ENCODE data around the gene CCDC68. TPM values are rescaled to one million over a fixed set of nuclear protein-coding genes. Genes with fewer than 3 reads are reported as not detected.
"Not testable (repeated sequence)": the region's sequence is repeated elsewhere in the genome, so short reads cannot be mapped to it uniquely, and the experiment has no call there.

The CCDC68 gene
- total RNA-seq, 6 experiments from 2014 or later = 0.05 to 0.40 (median 0.14) TPM

GRCh38 chr18:54857499-54857898, 101.8 kb downstream of the CCDC68 start:
- no peak overlapping the region for H3K4me3 Mint-ChIP-seq
- no peak for DNase-seq
- no peak for TF ChIP-seq CTCF (IDR thresholded peaks at IDR 0.05)
- H3K27me3 Mint-ChIP-seq (ENCODE audit: insufficient read depth) = no peaks in the 10 kb centered on the region; the same call in 1 of the 2 replicates
- H3K36me3 Mint-ChIP-seq (ENCODE audit: low read depth) = no peaks in the 10 kb centered on the region
- no peaks in the 10 kb centered on the region for H3K4me1 Mint-ChIP-seq (ENCODE audit: low read depth)
- H3K9me3 Mint-ChIP-seq = no peaks in the 10 kb centered on the region
- no peak overlapping the region for H3K27ac Mint-ChIP-seq

GRCh38 chr18:54856105-54856646, 103.1 kb downstream of the CCDC68 start:
- Mint-ChIP-seq H3K9me3 (no peaks in the 10 kb centered on the region), H3K4me3 (no peak overlapping the region), H3K27ac (no peak overlapping the region), H3K27me3 (ENCODE audit: insufficient read depth) (no peaks in the 10 kb centered on the region; the same call in none of the 2 replicates), H3K4me1 (ENCODE audit: low read depth) (no peaks in the 10 kb centered on the region), H3K36me3 (ENCODE audit: low read depth) (no peaks in the 10 kb centered on the region)
- TF ChIP-seq CTCF (IDR thresholded peaks at IDR 0.05) = no peak
- no peak for DNase-seq

- not testable (repeated sequence) for H3K27ac Mint-ChIP-seq; H3K36me3 Mint-ChIP-seq (ENCODE audit: low read depth); H3K4me1 Mint-ChIP-seq (ENCODE audit: low read depth); H3K4me3 Mint-ChIP-seq; DNase-seq; H3K9me3 Mint-ChIP-seq; H3K27me3 Mint-ChIP-seq (ENCODE audit: insufficient read depth)
Observed at GRCh38 chr18:54855050-54855449, 104.2 kb downstream of the CCDC68 start.

- H3K27ac Mint-ChIP-seq = no peak overlapping the region
- DNase-seq = no peak
- H3K36me3 Mint-ChIP-seq (ENCODE audit: low read depth) = no peaks in the 10 kb centered on the region
- no peak for TF ChIP-seq CTCF (IDR thresholded peaks at IDR 0.05)
- H3K4me1 Mint-ChIP-seq (ENCODE audit: low read depth) = no peaks in the 10 kb centered on the region
- no peaks in the 10 kb centered on the region for H3K9me3 Mint-ChIP-seq
- no peaks in the 10 kb centered on the region; the same call in none of the 2 replicates for H3K27me3 Mint-ChIP-seq (ENCODE audit: insufficient read depth)
- H3K4me3 Mint-ChIP-seq = no peak overlapping the region
Observed at GRCh38 chr18:54852780-54853675, 106.2 kb downstream of the CCDC68 start.

Other genes with a start within 250 kb of the CCDC68 start
- gene RAB27B, start 131.0 kb downstream of the CCDC68 start, total RNA-seq (2021; fragmentation: NEBNext Ultra II Directional; extraction: Animal tissue kit (Norgen Biotek cat#: 25700)) = 1 to 10 TPM in 2 of 6 experiments, under 1 TPM in 4; 0.34 to 2.2 (median 0.79) TPM